HG03565 (cell line): ENCODE data around the gene PPP3R1.

Experiments used
- ATAC-seq: cut with Tn5 transposase; IDR thresholded peaks from one replicate; pipeline ENCODE4 v1.9.1; 2021; ENCODE audit warnings: mild to moderate bottlenecking, moderate library complexity; ENCODE audit not compliant: unreplicated experiment

PPP3R1 gene

GRCh38 chr2:68236103-68236734 is 16.1 kb downstream of the PPP3R1 start:
- no peak for ATAC-seq

GRCh38 chr2:68235090-68235489 is 17.2 kb downstream of the PPP3R1 start:
- no peak for ATAC-seq

GRCh38 chr2:68234405-68234804 is 17.9 kb downstream of the PPP3R1 start:
- ATAC-seq: no peak

GRCh38 chr2:68231061-68231372 is 21.3 kb downstream of the PPP3R1 start:
- no peak for ATAC-seq

GRCh38 chr2:68230241-68231060 is 21.9 kb downstream of the PPP3R1 start:
- ATAC-seq: no peak

GRCh38 chr2:68226794-68227193 is 25.5 kb downstream of the PPP3R1 start:
- no peak for ATAC-seq

GRCh38 chr2:68225119-68225632 is 27.2 kb downstream of the PPP3R1 start:
- ATAC-seq: peak; percentile 77

- no peak for ATAC-seq
These were observed 28.9 kb downstream of the PPP3R1 start for GRCh38 chr2:68223419-68223818.

- ATAC-seq: no peak
These were observed 30.0 kb downstream of the PPP3R1 start for GRCh38 chr2:68222287-68222686.

- no peak for ATAC-seq
These were observed 33.9 kb downstream of the PPP3R1 start for GRCh38 chr2:68218343-68218901.

GRCh38 chr2:68217729-68218128 is 34.6 kb downstream of the PPP3R1 start:
- no peak for ATAC-seq

- ATAC-seq: peak; percentile 40
These were observed 35.6 kb downstream of the PPP3R1 start for GRCh38 chr2:68216454-68217310.

- peak; percentile 73 for ATAC-seq
These were observed 38.0 kb downstream of the PPP3R1 start for GRCh38 chr2:68214381-68214780.

- no peak for ATAC-seq
These were observed 45.5 kb downstream of the PPP3R1 start for GRCh38 chr2:68206793-68207192.

- ATAC-seq: peak; percentile 95
These were observed 48.7 kb downstream of the PPP3R1 start for GRCh38 chr2:68203587-68203986.

- ATAC-seq: no peak
These were observed 52.1 kb downstream of the PPP3R1 start for GRCh38 chr2:68200157-68200787.

- no peak for ATAC-seq
These were observed 56.1 kb downstream of the PPP3R1 start for GRCh38 chr2:68196120-68196716.

- ATAC-seq: no peak
These were observed 57.2 kb downstream of the PPP3R1 start for GRCh38 chr2:68195096-68195495.

- no peak for ATAC-seq
These were observed 58.5 kb downstream of the PPP3R1 start for GRCh38 chr2:68193787-68194372.

GRCh38 chr2:68193144-68193543 is 59.2 kb downstream of the PPP3R1 start:
- ATAC-seq: no peak
